Fibroblast of villous mesenchyme (primary cell): ENCODE results near the gene RAPGEF2. TPM values are rescaled to one million over a fixed set of nuclear protein-coding genes. Genes with fewer than 3 reads are reported as not detected.

Experiments
- DNase-seq: peaks from one replicate; pipeline ENCODE4 v3.0.0-alpha.2; 2010; ENCODE audit warnings: low read depth
- H3K4me3 ChIP-seq: 2 replicates; pipeline ENCODE4 v1.5.1; 2011; ENCODE audit warnings: low read depth, mild to moderate bottlenecking, low read length
- total RNA-seq: library from RNA; depleted of rRNA; stranded (reverse); fragments of >200 nt; gene quantifications from 2 replicates; pipeline ENCODE4 v1.2.3, GENCODE V29; 2012
- TF ChIP-seq, protein P1 (sequence below): IDR thresholded peaks from 2 replicates; pipeline ENCODE4 v1.5.1; 2012; ENCODE audit warnings: low read depth, mild to moderate bottlenecking, low read length; ENCODE audit not compliant: insufficient read depth

RAPGEF2 gene
- total RNA-seq, 1 donor = 47.1 TPM

DNA sequence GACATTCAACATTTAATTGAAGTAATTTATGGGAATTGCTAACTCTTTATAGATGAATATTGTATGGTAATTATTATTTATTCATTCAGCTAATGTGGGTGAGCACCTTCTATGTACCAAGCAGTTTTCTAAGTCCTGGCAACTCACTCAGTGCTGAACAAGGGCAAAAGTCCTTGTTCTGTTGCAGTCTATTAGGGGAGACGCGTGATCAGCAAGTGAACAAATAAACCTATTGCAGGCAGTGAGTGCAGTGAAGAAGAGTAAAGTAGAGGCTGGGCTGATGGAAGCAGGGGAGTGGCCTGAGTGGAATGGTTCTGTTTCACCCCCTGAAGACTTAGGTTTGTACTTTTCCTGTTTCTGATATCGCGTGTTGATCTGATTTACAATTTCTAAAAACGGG lies 214.3 kb downstream of the RAPGEF2 start:
- H3K4me3 ChIP-seq = no peak overlapping the region
- TF ChIP-seq, protein P1, sequence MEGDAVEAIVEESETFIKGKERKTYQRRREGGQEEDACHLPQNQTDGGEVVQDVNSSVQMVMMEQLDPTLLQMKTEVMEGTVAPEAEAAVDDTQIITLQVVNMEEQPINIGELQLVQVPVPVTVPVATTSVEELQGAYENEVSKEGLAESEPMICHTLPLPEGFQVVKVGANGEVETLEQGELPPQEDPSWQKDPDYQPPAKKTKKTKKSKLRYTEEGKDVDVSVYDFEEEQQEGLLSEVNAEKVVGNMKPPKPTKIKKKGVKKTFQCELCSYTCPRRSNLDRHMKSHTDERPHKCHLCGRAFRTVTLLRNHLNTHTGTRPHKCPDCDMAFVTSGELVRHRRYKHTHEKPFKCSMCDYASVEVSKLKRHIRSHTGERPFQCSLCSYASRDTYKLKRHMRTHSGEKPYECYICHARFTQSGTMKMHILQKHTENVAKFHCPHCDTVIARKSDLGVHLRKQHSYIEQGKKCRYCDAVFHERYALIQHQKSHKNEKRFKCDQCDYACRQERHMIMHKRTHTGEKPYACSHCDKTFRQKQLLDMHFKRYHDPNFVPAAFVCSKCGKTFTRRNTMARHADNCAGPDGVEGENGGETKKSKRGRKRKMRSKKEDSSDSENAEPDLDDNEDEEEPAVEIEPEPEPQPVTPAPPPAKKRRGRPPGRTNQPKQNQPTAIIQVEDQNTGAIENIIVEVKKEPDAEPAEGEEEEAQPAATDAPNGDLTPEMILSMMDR = no peak
- DNase-seq = no peak

DNA sequence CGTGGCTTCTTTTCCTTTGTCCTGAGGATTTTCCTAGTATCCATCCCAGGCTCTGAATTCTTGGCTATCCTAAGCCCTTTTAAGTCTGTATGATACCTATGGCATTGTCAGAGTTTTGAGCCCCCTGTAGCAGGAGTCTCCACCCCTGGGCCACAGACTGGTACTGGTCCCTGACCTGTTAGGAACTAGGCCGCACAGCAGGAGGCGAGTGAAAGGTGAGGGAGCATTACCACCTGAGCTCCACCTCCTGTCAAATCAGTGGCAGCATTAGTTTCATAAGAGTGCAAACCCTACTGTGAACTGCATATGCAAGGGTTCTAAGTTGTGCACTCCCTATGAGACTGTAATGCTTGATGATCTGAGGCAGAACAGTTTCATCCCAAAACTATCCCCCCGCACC lies 216.1 kb downstream of the RAPGEF2 start:
- TF ChIP-seq, protein P1 = no peak
- no peak overlapping the region for H3K4me3 ChIP-seq
- DNase-seq = no peak

DNA sequence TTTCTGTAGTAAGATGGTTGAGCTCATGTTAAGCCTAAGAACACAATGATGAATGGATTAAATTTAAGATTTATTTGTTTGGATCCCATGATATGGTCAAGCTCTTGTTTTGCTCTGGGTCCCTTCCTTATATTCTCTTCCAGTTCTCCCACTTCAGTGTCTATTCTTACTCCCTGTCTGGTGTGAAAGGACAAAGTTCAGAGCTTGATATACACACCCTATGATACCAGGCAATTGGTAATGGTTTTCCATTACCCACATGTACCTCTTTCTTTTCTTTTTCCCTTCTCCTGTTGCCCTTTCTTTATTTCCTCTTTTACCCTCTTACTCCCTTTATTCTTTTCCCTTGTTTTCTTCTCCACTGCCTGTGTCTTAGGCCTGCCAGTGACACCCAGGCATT lies 223.6 kb downstream of the RAPGEF2 start:
- no peak for DNase-seq
- no peak overlapping the region for H3K4me3 ChIP-seq
- TF ChIP-seq, protein P1 = no peak

DNA sequence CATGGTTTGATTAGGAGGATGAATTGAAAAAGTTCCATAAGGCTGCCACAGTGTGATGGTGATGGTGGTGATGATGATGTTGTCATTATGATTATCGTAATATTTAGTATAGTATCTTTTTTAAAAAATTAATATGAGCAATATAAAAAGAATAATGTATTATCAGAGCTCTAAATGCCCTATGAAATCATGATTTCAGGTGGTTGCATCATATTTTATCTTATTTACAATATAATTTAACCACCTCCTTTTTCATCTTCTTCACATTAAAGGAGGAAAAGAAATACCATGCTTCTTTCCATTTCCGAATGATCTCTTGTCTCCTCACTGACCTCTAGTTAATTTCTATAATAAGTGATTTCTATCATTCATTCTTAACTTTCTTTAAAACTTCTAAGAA lies 225.9 kb downstream of the RAPGEF2 start:
- H3K4me3 ChIP-seq = no peak overlapping the region
- TF ChIP-seq, protein P1 = no peak
- no peak for DNase-seq

DNA sequence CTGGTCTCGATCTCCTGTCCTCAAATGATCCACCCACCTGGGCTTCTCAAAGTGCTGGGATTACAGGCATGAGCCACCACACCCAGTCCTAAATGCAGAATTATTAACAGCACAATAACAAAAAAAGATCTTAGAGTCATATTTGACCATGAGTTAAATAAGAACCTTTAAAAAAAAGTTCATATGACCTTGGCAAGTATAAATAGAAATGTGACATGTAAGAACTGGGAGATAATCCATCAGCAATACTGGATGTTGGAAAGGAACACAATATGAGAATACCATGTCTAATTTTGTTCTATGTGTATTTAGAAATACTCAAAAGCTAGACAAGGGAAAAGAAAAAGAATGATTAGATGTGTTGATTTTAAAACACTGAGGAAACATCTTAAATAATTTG lies 231.6 kb downstream of the RAPGEF2 start:
- H3K4me3 ChIP-seq = no peak overlapping the region
- TF ChIP-seq, protein P1 = no peak

DNA sequence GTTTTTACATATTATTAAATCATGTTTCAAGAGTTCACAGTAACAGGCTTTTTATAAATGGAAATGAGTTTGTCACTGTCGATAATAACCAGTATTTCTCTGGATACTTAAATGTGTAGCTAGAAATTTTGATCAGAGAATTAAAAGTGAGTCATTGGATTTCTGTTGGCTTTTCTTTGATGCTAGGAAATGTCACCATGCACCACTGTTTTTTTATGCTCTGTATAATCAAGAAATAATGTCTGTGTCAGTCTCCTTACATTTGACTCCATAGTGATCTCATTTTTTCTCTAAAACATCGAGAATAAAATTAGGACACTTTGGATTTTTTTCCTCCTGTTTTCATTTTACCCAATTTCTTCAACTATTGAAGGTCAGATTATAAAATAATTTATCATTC lies 234.2 kb downstream of the RAPGEF2 start:
- no peak overlapping the region for H3K4me3 ChIP-seq
- DNase-seq = no peak
- TF ChIP-seq, protein P1 = no peak

More for the DNA sequence above, 231.6 kb downstream of the RAPGEF2 start:
- no peak for DNase-seq

DNA sequence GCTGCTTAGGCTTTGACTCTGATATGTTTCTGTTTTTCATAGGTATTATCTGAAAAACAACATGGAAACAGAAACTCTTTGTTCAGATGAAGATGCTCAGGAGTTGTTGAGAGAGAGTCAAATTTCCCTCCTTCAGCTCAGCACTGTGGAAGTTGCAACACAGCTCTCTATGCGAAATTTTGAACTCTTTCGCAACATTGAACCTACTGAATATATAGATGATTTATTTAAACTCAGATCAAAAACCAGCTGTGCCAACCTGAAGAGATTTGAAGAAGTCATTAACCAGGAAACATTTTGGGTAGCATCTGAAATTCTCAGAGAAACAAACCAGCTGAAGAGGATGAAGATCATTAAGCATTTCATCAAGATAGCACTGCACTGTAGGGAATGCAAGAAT lies 238.6 kb downstream of the RAPGEF2 start:
- DNase-seq = peak; percentile 78
- TF ChIP-seq, protein P1 = no peak
- H3K4me3 ChIP-seq = no peak overlapping the region
